Neural cell (in vitro differentiated cells): ENCODE measurements around the gene HNF1B. TPM values are rescaled to one million over a fixed set of nuclear protein-coding genes. Genes with fewer than 3 reads are reported as not detected.

Experiments used
- H2AFZ ChIP-seq: fragments of 200-600, 300-800 bp; sonication (generic), shearing (Covaris generic); 2 replicates; pipeline ENCODE4 v1.6.0; 2014; ENCODE audit warnings: low read depth, mild to moderate bottlenecking, antibody characterized with exemption, low read length, moderate library complexity
- H3F3A ChIP-seq: fragments of 200-600 bp; shearing (Covaris generic); 2 replicates; pipeline ENCODE4 v1.6.1; 2016; ENCODE audit warnings: mild to moderate bottlenecking, moderate library complexity, mixed read lengths, antibody characterized with exemption, low read length; ENCODE audit not compliant: insufficient read depth, poor library complexity, severe bottlenecking
- H3K27ac ChIP-seq: fragments of 200-600, 300-800 bp; sonication (generic), shearing (Covaris generic); 2 replicates; pipeline ENCODE4 v1.5.1; 2014; ENCODE audit warnings: mild to moderate bottlenecking, low read length, moderate library complexity
- H3K27me3 ChIP-seq: fragments of 300-800, 200-600 bp; sonication (generic), shearing (Covaris generic); 2 replicates; pipeline ENCODE4 v1.6.0; 2014; ENCODE audit warnings: mild to moderate bottlenecking, low read depth, low read length, moderate library complexity; ENCODE audit not compliant: insufficient read depth
- H3K36me3 ChIP-seq: fragments of 300-800, 200-600 bp; sonication (generic), shearing (Covaris generic); 2 replicates; pipeline ENCODE4 v1.5.1; 2014; ENCODE audit warnings: mild to moderate bottlenecking, antibody characterized with exemption, low read length, moderate library complexity; ENCODE audit not compliant: insufficient read depth
- H3K4me2 ChIP-seq: fragments of 300-800, 200-600 bp; sonication (generic), shearing (Covaris generic); 2 replicates; pipeline ENCODE4 v1.6.0; 2014; ENCODE audit warnings: mild to moderate bottlenecking, low read length
- H3K4me3 ChIP-seq: fragments of 300-800, 200-600 bp; sonication (generic), shearing (Covaris generic); 2 replicates; pipeline ENCODE4 v1.5.1; 2014; ENCODE audit warnings: mild to moderate bottlenecking, low read length, moderate library complexity
- H3K79me2 ChIP-seq: fragments of 200-600 bp; shearing (Covaris generic); replicated peaks from 2 replicates; pipeline ENCODE4 v1.6.0; 2014; ENCODE audit warnings: mild to moderate bottlenecking, low read length, moderate library complexity; ENCODE audit not compliant: insufficient read depth
- H3K9ac ChIP-seq: fragments of 300-800, 200-600 bp; sonication (generic), shearing (Covaris generic); 2 replicates; pipeline ENCODE4 v1.6.1; 2016; ENCODE audit warnings: mild to moderate bottlenecking, low read length, mixed read lengths
- H3K9me2 ChIP-seq: fragments of 200-600 bp; shearing (Covaris generic); 2 replicates; pipeline ENCODE4 v1.6.1; 2016; ENCODE audit warnings: mild to moderate bottlenecking, low read length, mixed read lengths; ENCODE audit not compliant: insufficient read depth
- H3K9me3 ChIP-seq: fragments of 200-600, 300-800 bp; sonication (generic), shearing (Covaris generic); 2 replicates; pipeline ENCODE4 v1.6.1; 2016; ENCODE audit warnings: mild to moderate bottlenecking, mixed run types, low read length, moderate library complexity, mixed read lengths
- H4K20me1 ChIP-seq: fragments of 200-600 bp; shearing (Covaris generic); 2 replicates; pipeline ENCODE4 v1.6.1; 2016; ENCODE audit warnings: mild to moderate bottlenecking, mixed run types; ENCODE audit not compliant: insufficient read depth
- EP300 ChIP-seq: fragments of 450-650 bp; conservative IDR thresholded peaks from 2 replicates; pipeline ENCODE4 v1.6.1; 2014; ENCODE audit warnings: antibody characterized with exemption, mild to moderate bottlenecking, moderate library complexity; ENCODE audit not compliant: poor library complexity, severe bottlenecking
- EZH2 ChIP-seq: fragments of 200-600, 300-800 bp; shearing (Covaris generic), sonication (generic); IDR thresholded peaks from 2 replicates; pipeline ENCODE4 v1.6.1; 2014; ENCODE audit warnings: antibody characterized with exemption, low read length, borderline replicate concordance, mild to moderate bottlenecking; ENCODE audit not compliant: insufficient read depth, poor library complexity, severe bottlenecking
- MXI1 ChIP-seq: fragments of 450-650 bp; conservative IDR thresholded peaks from 2 replicates; pipeline ENCODE4 v1.6.1; 2014; ENCODE audit warnings: antibody characterized with exemption, mild to moderate bottlenecking; ENCODE audit not compliant: poor library complexity, severe bottlenecking
- POLR2AphosphoS5 ChIP-seq: IDR thresholded peaks from 2 replicates; pipeline ENCODE4 v1.6.1; 2012
- RAD21 ChIP-seq: fragments of 450-650 bp; conservative IDR thresholded peaks from 2 replicates; pipeline ENCODE4 v1.6.1; 2014; ENCODE audit warnings: antibody characterized with exemption, mild to moderate bottlenecking, moderate library complexity
- SMC3 ChIP-seq: fragments of 450-650 bp; conservative IDR thresholded peaks from 2 replicates; pipeline ENCODE4 v1.6.1; 2014; ENCODE audit warnings: antibody characterized with exemption, mild to moderate bottlenecking, moderate library complexity; ENCODE audit not compliant: poor library complexity
- TAF1 ChIP-seq: IDR thresholded peaks from 2 replicates; pipeline ENCODE4 v1.6.1; 2012; ENCODE audit warnings: low read depth
- polyA plus RNA-seq: library from polyadenylated mRNA; depleted of rRNA; stranded (reverse); fragments of >200 nt; gene quantifications from 2 replicates; pipeline ENCODE4 v1.2.3, GENCODE V29; 2014
- TF ChIP-seq, protein P1 (sequence below): IDR thresholded peaks from 2 replicates; pipeline ENCODE4 v1.6.1; 2012; ENCODE audit warnings: borderline replicate concordance
- TF ChIP-seq, protein P2 (sequence below): fragments of 450-650 bp; IDR thresholded peaks from 2 replicates; pipeline ENCODE4 v1.5.1; 2014; ENCODE audit warnings: antibody characterized with exemption, mild to moderate bottlenecking, moderate library complexity; ENCODE audit not compliant: poor library complexity, severe bottlenecking

HNF1B gene
- polyA plus RNA-seq, 1 donor from 2014 or later, result not detected

DNA sequence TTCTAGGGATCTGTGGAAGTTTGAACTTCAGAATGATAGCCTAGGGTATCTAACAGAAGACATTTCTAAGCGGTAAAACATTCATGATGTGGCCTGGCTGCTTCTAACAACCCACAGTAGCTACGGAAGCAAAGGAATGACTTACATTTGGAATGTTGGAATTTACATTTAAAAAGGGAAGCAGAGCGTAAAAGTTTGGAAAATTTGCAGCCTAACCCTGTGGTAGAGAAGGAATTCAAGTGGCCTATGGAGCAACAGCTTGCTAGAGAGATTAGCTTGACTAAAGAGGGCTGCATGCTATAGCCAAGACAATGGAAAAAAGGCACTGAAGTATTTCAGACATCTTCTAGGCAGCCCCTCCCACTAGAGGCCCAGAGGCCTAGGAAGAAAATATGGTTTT, 50.1 kb downstream of the HNF1B start:
- Histone ChIP-seq H3K27me3 (no peaks in the 10 kb centered on the region), H3K27ac (no peak overlapping the region), H3K9ac (no peak overlapping the region), H3K36me3 (no peaks in the 10 kb centered on the region), H3K4me2 (no peak overlapping the region), H3K9me2 (no peaks in the 10 kb centered on the region), H2AFZ (no peak overlapping the region), H3K79me2 (no peaks in the 10 kb centered on the region), H3F3A (no peaks in the 10 kb centered on the region), H3K9me3 (no peaks in the 10 kb centered on the region), H4K20me1 (no peaks in the 10 kb centered on the region), H3K4me3 (no peak overlapping the region)
- TF ChIP-seq MXI1, result no peak
- TF ChIP-seq, protein P1, sequence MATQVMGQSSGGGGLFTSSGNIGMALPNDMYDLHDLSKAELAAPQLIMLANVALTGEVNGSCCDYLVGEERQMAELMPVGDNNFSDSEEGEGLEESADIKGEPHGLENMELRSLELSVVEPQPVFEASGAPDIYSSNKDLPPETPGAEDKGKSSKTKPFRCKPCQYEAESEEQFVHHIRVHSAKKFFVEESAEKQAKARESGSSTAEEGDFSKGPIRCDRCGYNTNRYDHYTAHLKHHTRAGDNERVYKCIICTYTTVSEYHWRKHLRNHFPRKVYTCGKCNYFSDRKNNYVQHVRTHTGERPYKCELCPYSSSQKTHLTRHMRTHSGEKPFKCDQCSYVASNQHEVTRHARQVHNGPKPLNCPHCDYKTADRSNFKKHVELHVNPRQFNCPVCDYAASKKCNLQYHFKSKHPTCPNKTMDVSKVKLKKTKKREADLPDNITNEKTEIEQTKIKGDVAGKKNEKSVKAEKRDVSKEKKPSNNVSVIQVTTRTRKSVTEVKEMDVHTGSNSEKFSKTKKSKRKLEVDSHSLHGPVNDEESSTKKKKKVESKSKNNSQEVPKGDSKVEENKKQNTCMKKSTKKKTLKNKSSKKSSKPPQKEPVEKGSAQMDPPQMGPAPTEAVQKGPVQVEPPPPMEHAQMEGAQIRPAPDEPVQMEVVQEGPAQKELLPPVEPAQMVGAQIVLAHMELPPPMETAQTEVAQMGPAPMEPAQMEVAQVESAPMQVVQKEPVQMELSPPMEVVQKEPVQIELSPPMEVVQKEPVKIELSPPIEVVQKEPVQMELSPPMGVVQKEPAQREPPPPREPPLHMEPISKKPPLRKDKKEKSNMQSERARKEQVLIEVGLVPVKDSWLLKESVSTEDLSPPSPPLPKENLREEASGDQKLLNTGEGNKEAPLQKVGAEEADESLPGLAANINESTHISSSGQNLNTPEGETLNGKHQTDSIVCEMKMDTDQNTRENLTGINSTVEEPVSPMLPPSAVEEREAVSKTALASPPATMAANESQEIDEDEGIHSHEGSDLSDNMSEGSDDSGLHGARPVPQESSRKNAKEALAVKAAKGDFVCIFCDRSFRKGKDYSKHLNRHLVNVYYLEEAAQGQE, result no peak
- TF ChIP-seq SMC3, result no peak
- no peak for TF ChIP-seq POLR2AphosphoS5
- TF ChIP-seq RAD21, result no peak
- TF ChIP-seq EP300, result no peak
- TF ChIP-seq EZH2, result no peak
- TF ChIP-seq, protein P2, sequence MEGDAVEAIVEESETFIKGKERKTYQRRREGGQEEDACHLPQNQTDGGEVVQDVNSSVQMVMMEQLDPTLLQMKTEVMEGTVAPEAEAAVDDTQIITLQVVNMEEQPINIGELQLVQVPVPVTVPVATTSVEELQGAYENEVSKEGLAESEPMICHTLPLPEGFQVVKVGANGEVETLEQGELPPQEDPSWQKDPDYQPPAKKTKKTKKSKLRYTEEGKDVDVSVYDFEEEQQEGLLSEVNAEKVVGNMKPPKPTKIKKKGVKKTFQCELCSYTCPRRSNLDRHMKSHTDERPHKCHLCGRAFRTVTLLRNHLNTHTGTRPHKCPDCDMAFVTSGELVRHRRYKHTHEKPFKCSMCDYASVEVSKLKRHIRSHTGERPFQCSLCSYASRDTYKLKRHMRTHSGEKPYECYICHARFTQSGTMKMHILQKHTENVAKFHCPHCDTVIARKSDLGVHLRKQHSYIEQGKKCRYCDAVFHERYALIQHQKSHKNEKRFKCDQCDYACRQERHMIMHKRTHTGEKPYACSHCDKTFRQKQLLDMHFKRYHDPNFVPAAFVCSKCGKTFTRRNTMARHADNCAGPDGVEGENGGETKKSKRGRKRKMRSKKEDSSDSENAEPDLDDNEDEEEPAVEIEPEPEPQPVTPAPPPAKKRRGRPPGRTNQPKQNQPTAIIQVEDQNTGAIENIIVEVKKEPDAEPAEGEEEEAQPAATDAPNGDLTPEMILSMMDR, result no peak
- TF ChIP-seq TAF1, result no peak

DNA sequence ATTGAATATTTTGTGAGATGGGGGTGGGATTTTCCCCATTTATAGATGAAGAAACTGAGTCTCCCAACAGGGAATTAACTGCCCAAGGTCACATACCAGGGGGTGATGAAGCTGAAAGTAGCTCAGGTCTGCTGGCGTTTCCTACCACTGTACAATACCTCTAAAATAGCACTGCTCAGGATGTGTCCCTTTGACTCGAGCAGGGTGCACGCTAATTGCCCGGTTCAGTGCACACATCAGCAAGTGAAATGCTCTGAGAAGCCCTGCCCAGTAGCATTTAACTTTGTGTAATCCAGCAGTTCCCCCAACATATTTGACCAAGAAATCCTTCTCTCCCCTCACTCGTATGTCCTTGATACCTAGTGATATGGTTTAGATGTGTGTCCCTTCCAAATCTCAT, 51.5 kb downstream of the HNF1B start:
- Histone ChIP-seq H2AFZ (no peak overlapping the region), H3K79me2 (no peaks in the 10 kb centered on the region), H4K20me1 (no peaks in the 10 kb centered on the region), H3K4me2 (no peak overlapping the region), H3K9me2 (no peaks in the 10 kb centered on the region), H3F3A (no peaks in the 10 kb centered on the region), H3K36me3 (no peaks in the 10 kb centered on the region), H3K4me3 (no peak overlapping the region), H3K9ac (no peak overlapping the region), H3K9me3 (no peaks in the 10 kb centered on the region), H3K27ac (no peak overlapping the region), H3K27me3 (no peaks in the 10 kb centered on the region)
- TF ChIP-seq SMC3 (no peak), POLR2AphosphoS5 (no peak), EZH2 (no peak), EP300 (no peak)
- TF ChIP-seq, protein P2, result no peak
- TF ChIP-seq, protein P1, result no peak
